ENCODE measurements around the gene JUN.
"Not testable (repeated sequence)": the region's sequence is repeated elsewhere in the genome, so short reads cannot be mapped to it uniquely, and the experiment has no call there.

The JUN gene

GRCh38 chr1:58808077-58808476 is 24.2 kb upstream of the JUN start:
- DNase-seq (ENCODE audit: low read depth), result no peak

- no peak for DNase-seq (ENCODE audit: low read depth)
Measured at GRCh38 chr1:58805716-58806571, 22.1 kb upstream of the JUN start.

- DNase-seq (ENCODE audit: low read depth), result no peak
Measured at GRCh38 chr1:58804853-58805565, 21.2 kb upstream of the JUN start.

GRCh38 chr1:58803858-58804257 is 20.0 kb upstream of the JUN start:
- no peak for DNase-seq (ENCODE audit: low read depth)

GRCh38 chr1:58802640-58803399 is 19.0 kb upstream of the JUN start:
- no peak for DNase-seq (ENCODE audit: low read depth)

- not testable (repeated sequence) for DNase-seq (ENCODE audit: low read depth)
Measured at GRCh38 chr1:58801286-58801685, 17.4 kb upstream of the JUN start.

GRCh38 chr1:58799650-58800049 is 15.8 kb upstream of the JUN start:
- no peak for DNase-seq (ENCODE audit: low read depth)

GRCh38 chr1:58798910-58799442 is 15.1 kb upstream of the JUN start:
- DNase-seq (ENCODE audit: low read depth), result no peak

- no peak for DNase-seq (ENCODE audit: low read depth)
Measured at GRCh38 chr1:58796416-58796815, 12.6 kb upstream of the JUN start.

GRCh38 chr1:58794585-58794984 is 10.7 kb upstream of the JUN start:
- no peak for DNase-seq (ENCODE audit: low read depth)

GRCh38 chr1:58792846-58793245 is 9.0 kb upstream of the JUN start:
- DNase-seq (ENCODE audit: low read depth), result no peak

- no peak for DNase-seq (ENCODE audit: low read depth)
Measured at GRCh38 chr1:58791106-58791505, 7.3 kb upstream of the JUN start.

GRCh38 chr1:58789996-58790660 is 6.3 kb upstream of the JUN start:
- no peak for DNase-seq (ENCODE audit: low read depth)

- DNase-seq (ENCODE audit: low read depth), result no peak
Measured at GRCh38 chr1:58789322-58789856, 5.5 kb upstream of the JUN start.

- no peak for DNase-seq (ENCODE audit: low read depth)
Measured at GRCh38 chr1:58788259-58788658, 4.4 kb upstream of the JUN start.

GRCh38 chr1:58786927-58787245 is 3.0 kb upstream of the JUN start:
- DNase-seq (ENCODE audit: low read depth), result no peak

GRCh38 chr1:58786184-58786926 is 2.5 kb upstream of the JUN start:
- DNase-seq (ENCODE audit: low read depth), result no peak

- DNase-seq (ENCODE audit: low read depth), result no peak
Measured at GRCh38 chr1:58785442-58786058, 1.7 kb upstream of the JUN start.

GRCh38 chr1:58784758-58785441 is 1.1 kb upstream of the JUN start:
- peak; percentile 51 for DNase-seq (ENCODE audit: low read depth)
